ENCODE data around the gene HPCAL4.

HPCAL4 gene

DNA sequence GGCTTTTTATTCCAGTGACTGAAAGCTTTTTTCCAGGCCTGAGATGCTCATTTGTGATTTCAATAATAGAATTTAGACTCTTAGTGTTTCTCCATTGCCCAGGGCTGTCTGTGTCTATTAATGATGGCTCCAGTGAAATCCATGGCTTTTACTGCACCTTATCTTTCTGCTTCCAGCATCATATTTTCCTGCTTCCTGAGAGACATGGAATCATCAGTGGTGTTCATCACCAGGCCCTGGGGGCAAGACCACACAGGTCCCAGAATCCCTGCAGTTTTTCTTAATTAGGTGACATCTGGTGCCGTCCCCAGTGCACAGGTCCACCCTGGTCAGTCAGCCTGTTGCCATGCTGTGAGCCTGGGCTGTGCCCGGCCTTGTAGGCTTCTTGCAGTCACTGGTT lies 34.8 kb downstream of the HPCAL4 start:
- H3K9me3 ChIP-seq, result no peaks in the 10 kb centered on the region
- H3K27me3 ChIP-seq, result no peaks in the 10 kb centered on the region
- peak overlapping the region; percentile 70 for H3K4me3 ChIP-seq (ENCODE audit: low read depth, low read length)
- H3K4me1 ChIP-seq, result peaks cover 25% of the 10 kb centered on the region
- peaks cover 4% of the 10 kb centered on the region; the same call in 1 of the 2 replicates for H3K36me3 ChIP-seq
- peak; percentile 87 for DNase-seq
- TF ChIP-seq, protein P1, sequence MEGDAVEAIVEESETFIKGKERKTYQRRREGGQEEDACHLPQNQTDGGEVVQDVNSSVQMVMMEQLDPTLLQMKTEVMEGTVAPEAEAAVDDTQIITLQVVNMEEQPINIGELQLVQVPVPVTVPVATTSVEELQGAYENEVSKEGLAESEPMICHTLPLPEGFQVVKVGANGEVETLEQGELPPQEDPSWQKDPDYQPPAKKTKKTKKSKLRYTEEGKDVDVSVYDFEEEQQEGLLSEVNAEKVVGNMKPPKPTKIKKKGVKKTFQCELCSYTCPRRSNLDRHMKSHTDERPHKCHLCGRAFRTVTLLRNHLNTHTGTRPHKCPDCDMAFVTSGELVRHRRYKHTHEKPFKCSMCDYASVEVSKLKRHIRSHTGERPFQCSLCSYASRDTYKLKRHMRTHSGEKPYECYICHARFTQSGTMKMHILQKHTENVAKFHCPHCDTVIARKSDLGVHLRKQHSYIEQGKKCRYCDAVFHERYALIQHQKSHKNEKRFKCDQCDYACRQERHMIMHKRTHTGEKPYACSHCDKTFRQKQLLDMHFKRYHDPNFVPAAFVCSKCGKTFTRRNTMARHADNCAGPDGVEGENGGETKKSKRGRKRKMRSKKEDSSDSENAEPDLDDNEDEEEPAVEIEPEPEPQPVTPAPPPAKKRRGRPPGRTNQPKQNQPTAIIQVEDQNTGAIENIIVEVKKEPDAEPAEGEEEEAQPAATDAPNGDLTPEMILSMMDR (IDR thresholded peaks at IDR 0.05; ENCODE audit: low read depth, low read length), result no peak

DNA sequence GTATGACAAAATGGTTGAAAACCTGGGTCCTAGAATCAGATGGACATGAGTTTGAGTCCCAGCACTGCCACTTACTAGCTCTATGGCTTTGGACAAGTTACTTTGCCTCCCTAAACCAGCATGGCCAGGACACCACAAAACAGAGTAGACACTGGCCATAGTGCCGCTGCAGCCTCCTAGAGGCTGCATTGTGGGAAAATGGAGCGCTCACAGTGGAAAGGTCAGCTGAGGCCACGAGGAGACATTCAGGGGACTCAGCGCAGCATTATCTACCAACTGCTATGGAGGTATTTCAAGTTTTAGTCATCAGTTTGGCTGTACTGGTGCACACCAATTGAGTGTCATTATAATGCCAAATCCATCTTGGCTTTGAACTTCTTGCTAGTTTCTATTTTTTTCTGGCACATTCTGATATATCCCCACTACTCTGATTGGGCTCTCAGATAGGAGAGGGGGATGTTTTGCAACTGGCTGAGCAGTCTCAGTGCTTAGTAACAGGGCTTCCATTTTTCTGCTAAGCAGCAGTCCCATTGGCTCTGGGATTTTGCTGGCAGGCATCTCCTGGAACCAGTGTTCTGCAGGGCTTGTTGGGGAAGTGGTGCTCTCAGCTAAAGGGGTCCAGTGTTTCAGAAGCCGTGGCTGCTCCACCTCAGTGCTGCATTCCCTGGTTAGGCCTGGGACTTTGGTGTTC lies 35.5 kb downstream of the HPCAL4 start:
- DNase-seq, result peak; percentile 62
- Histone ChIP-seq H3K4me3 (ENCODE audit: low read depth, low read length) (peak overlapping the region; percentile 4; the same call in 1 of the 2 replicates), H3K36me3 (peaks cover 4% of the 10 kb centered on the region; the same call in 1 of the 2 replicates), H3K9me3 (no peaks in the 10 kb centered on the region), H3K4me1 (peaks cover 25% of the 10 kb centered on the region), H3K27me3 (no peaks in the 10 kb centered on the region)
- TF ChIP-seq, protein P1 (IDR thresholded peaks at IDR 0.05; ENCODE audit: low read depth, low read length), result no peak

DNA sequence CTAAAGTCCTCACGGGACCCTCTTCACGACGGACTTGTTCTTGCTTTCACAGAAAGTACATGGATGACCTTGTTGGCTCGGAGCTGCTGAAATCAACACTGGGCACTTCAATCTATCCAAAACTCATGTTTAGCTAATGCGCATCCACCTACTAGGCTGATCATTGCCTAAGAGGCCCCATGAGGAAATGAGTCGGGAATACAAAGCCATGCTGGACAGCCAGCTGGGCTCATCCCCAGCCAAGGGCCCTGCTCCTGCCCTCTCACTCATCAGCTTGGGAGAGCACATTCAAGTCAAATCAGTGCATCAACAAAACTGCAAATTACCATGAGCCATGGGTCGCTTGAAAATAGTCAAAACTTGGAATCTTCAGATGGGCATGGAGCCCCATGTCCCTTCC lies 36.9 kb downstream of the HPCAL4 start:
- peaks cover 25% of the 10 kb centered on the region for H3K4me1 ChIP-seq
- H3K27me3 ChIP-seq, result no peaks in the 10 kb centered on the region
- H3K9me3 ChIP-seq, result no peaks in the 10 kb centered on the region
- H3K36me3 ChIP-seq, result peaks cover 4% of the 10 kb centered on the region; the same call in 1 of the 2 replicates
- TF ChIP-seq, protein P1 (IDR thresholded peaks at IDR 0.05; ENCODE audit: low read depth, low read length), result no peak
- no peak overlapping the region for H3K4me3 ChIP-seq (ENCODE audit: low read depth, low read length)
- no peak for DNase-seq

DNA sequence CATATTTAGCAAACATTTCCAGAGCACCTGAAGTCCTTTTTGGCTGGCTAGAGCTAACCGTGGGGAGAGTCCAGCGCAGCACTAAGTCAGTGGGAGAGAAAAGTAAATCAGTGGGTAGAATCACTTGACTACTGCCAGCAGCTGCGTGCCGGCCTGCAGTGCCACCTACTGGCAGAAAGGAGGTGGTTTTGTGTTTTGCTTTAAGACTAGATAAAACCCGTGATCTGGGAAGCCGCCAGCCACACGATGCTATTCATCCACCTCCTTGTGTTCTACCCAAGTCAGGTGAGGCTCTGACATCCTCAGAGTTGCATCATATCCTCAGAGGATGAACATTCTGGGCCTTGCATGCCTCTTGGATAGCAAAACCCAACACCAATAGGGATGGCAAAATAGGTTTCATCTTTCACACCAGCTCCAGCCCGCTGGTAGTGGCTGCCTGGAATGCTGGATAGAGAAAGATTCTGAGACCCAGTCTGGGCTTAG lies 37.6 kb downstream of the HPCAL4 start:
- peaks cover 23% of the 10 kb centered on the region for H3K4me1 ChIP-seq
- no peaks in the 10 kb centered on the region for H3K9me3 ChIP-seq
- no peak overlapping the region for H3K4me3 ChIP-seq (ENCODE audit: low read depth, low read length)
- TF ChIP-seq, protein P1 (IDR thresholded peaks at IDR 0.05; ENCODE audit: low read depth, low read length), result peak; percentile 76
- H3K27me3 ChIP-seq, result no peaks in the 10 kb centered on the region
- peaks cover 4% of the 10 kb centered on the region; the same call in 1 of the 2 replicates for H3K36me3 ChIP-seq
- peak; percentile 67 for DNase-seq

DNA sequence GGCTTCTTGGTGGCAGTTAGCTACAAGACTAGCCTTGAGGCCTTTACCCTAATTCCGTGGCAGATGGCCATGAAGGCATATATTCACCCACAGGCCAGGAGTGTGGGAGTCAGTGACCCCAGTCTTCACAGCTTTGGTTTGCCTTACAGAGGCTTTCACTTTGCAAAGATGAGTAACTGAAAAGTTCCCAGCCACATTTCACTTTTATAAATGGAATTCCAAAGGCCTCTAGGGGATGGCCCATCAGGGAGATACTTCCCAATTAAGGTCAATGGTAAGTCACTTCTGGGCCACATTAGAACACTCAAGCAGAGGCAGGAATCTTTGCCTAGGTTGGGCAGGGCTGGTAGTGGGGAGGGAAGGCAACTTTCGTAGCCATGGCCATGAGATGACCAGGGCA lies 38.7 kb downstream of the HPCAL4 start:
- TF ChIP-seq, protein P1 (IDR thresholded peaks at IDR 0.05; ENCODE audit: low read depth, low read length), result no peak
- Histone ChIP-seq H3K36me3 (no peaks in the 10 kb centered on the region), H3K27me3 (no peaks in the 10 kb centered on the region), H3K4me1 (peaks cover 18% of the 10 kb centered on the region), H3K9me3 (no peaks in the 10 kb centered on the region), H3K4me3 (ENCODE audit: low read depth, low read length) (no peak overlapping the region)
- DNase-seq, result no peak

DNA sequence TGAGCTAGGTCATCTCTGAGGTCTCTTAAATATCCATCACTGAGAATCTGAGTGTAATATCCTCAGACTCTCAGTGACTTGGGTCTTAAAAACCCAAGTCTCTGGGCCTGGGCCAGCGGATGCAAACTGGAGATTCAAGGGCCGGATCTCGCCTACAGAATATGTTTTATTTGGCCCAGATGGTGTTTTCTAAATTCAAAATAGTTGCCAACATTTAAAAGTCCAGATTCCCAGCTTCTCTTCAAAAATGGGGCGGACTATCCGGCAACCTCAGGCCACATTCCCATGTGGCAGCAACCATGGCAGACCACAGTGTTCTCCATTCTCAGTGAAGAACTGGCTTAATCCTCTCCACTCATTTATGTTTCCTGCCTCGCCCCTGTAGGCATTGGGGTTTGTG lies 39.1 kb downstream of the HPCAL4 start:
- TF ChIP-seq, protein P1 (IDR thresholded peaks at IDR 0.05; ENCODE audit: low read depth, low read length), result no peak

More for the DNA sequence above, 39.1 kb downstream of the HPCAL4 start:
- Histone ChIP-seq H3K36me3 (no peaks in the 10 kb centered on the region), H3K4me1 (peaks cover 18% of the 10 kb centered on the region), H3K9me3 (no peaks in the 10 kb centered on the region), H3K4me3 (ENCODE audit: low read depth, low read length) (no peak overlapping the region), H3K27me3 (no peaks in the 10 kb centered on the region)
- no peak for DNase-seq

Measured in BE2C (cell line).